Measurements from ENCODE around the gene MAGI2.

MAGI2 gene

DNA sequence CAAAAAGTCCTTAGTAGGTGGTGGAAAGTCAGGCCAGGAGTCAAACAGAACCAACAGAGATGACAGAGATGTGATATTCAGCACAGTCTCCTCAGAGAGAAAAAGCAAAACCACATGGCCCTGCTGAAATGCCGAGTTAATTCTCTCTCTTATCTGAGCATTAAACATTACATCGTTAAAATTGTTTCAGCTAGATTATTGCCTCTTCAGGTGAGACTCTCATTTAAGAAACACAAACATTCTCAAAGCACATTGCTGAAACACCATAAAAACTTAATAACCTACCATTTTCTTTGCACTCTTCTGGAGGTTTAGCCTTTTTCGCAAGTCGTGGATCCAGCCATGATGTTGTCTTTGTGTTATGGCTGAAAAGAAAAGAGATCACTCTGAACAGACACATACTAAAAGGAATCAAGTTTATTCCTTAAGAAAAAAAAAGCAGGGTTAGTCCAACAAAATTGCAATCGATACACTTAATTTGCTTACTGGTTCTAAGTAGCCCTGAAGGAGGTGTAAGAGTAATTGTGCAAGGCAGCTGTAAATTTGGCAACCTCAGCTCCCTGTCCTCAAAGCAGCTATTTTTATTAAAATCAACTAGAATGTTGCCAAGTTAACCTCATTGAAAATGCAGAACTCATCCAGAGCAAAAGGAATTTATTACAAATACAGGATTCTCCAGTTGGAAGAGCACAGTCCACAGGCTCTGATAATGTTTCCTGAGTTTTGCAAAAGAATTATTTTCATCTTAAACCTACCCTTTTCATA, 963.8 kb downstream of the MAGI2 start:
- Mint-ChIP-seq H3K27ac (ENCODE audit: low read depth) (no peak overlapping the region), H3K9me3 (peaks cover 10% of the 10 kb centered on the region), H3K27me3 (no peaks in the 10 kb centered on the region), H3K36me3 (ENCODE audit: insufficient read depth) (no peaks in the 10 kb centered on the region), H3K4me1 (no peaks in the 10 kb centered on the region), H3K4me3 (no peak overlapping the region)
- DNase-seq (ENCODE audit: low spot score in 2 of 2), result no peak
- ATAC-seq (replicated peaks; ENCODE audit: extremely low read depth, poor library complexity, severe bottlenecking), result no peak

DNA sequence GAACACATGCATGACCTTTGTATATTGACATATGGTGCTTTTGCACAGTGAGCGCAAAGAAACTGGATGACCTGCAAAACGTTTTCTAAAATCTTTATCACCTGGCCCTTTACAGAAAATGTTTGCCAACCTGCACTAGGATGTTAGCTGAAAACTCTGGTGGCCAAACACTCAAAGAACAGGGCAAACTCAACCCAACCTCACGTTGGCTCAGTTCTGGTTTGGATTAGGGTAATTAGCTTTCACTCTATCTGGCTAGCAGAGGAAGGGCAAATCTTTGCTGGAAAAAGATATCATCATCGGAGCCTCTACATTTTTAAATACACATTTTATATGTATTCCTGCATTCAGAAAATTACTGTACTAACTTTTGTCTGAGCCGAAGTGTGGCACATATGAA, 966.0 kb downstream of the MAGI2 start:
- H3K27ac Mint-ChIP-seq (ENCODE audit: low read depth), result no peak overlapping the region
- H3K36me3 Mint-ChIP-seq (ENCODE audit: insufficient read depth), result no peaks in the 10 kb centered on the region
- H3K4me1 Mint-ChIP-seq, result no peaks in the 10 kb centered on the region
- no peak overlapping the region for H3K4me3 Mint-ChIP-seq
- H3K9me3 Mint-ChIP-seq, result peaks cover 10% of the 10 kb centered on the region
- no peak for DNase-seq (ENCODE audit: low spot score in 2 of 2)
- no peaks in the 10 kb centered on the region for H3K27me3 Mint-ChIP-seq
- no peak for ATAC-seq (replicated peaks; ENCODE audit: extremely low read depth, poor library complexity, severe bottlenecking)

GRCh38 chr7:78479348-78479747, 974.1 kb downstream of the MAGI2 start:
- no peaks in the 10 kb centered on the region for H3K36me3 Mint-ChIP-seq (ENCODE audit: insufficient read depth)
- no peak overlapping the region for H3K4me3 Mint-ChIP-seq
- no peak overlapping the region for H3K27ac Mint-ChIP-seq (ENCODE audit: low read depth)
- no peaks in the 10 kb centered on the region for H3K27me3 Mint-ChIP-seq
- no peaks in the 10 kb centered on the region for H3K4me1 Mint-ChIP-seq
- DNase-seq (ENCODE audit: low spot score in 2 of 2) (no peak), ATAC-seq (replicated peaks; ENCODE audit: extremely low read depth, poor library complexity, severe bottlenecking) (no peak)
- H3K9me3 Mint-ChIP-seq, result peaks cover 13% of the 10 kb centered on the region

- ATAC-seq (replicated peaks; ENCODE audit: extremely low read depth, poor library complexity, severe bottlenecking) (no peak), DNase-seq (ENCODE audit: low spot score in 2 of 2) (no peak)
- Mint-ChIP-seq H3K9me3 (peaks cover 18% of the 10 kb centered on the region), H3K4me3 (no peak overlapping the region), H3K27me3 (no peaks in the 10 kb centered on the region), H3K4me1 (no peaks in the 10 kb centered on the region), H3K36me3 (ENCODE audit: insufficient read depth) (no peaks in the 10 kb centered on the region), H3K27ac (ENCODE audit: low read depth) (no peak overlapping the region)
Observed at GRCh38 chr7:78476851-78477405, 976.5 kb downstream of the MAGI2 start.

GRCh38 chr7:78473571-78474301, 979.7 kb downstream of the MAGI2 start:
- H3K27me3 Mint-ChIP-seq, result no peaks in the 10 kb centered on the region
- H3K4me1 Mint-ChIP-seq, result no peaks in the 10 kb centered on the region
- no peak overlapping the region for H3K27ac Mint-ChIP-seq (ENCODE audit: low read depth)
- H3K9me3 Mint-ChIP-seq, result peaks cover 9% of the 10 kb centered on the region
- H3K36me3 Mint-ChIP-seq (ENCODE audit: insufficient read depth), result no peaks in the 10 kb centered on the region
- DNase-seq (ENCODE audit: low spot score in 2 of 2), result no peak
- ATAC-seq (replicated peaks; ENCODE audit: extremely low read depth, poor library complexity, severe bottlenecking), result no peak
- H3K4me3 Mint-ChIP-seq, result no peak overlapping the region

DNA sequence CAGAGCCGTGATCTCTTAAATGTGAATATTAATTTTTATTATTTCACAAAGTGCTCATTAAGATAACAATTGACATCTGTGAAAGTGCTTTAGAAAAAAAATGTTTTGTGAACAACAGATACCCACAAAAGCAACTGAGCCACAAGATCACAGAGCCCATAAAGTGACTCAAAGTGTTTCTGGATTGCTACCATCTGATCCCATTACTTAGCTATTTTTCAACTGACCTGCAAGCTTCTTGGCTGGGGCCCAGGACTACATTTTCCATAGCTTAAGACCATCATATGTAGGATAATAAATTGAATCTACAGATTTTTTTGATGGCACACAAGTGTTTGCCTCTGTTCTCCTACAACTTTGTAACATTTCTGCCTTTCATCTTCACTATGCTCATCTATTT, 980.4 kb downstream of the MAGI2 start:
- DNase-seq (ENCODE audit: low spot score in 2 of 2), result no peak
- H3K9me3 Mint-ChIP-seq, result peaks cover 5% of the 10 kb centered on the region
- ATAC-seq (replicated peaks; ENCODE audit: extremely low read depth, poor library complexity, severe bottlenecking), result no peak
- H3K27me3 Mint-ChIP-seq, result no peaks in the 10 kb centered on the region
- no peak overlapping the region for H3K27ac Mint-ChIP-seq (ENCODE audit: low read depth)
- H3K36me3 Mint-ChIP-seq (ENCODE audit: insufficient read depth), result no peaks in the 10 kb centered on the region
- H3K4me1 Mint-ChIP-seq, result no peaks in the 10 kb centered on the region
- H3K4me3 Mint-ChIP-seq, result no peak overlapping the region

DNA sequence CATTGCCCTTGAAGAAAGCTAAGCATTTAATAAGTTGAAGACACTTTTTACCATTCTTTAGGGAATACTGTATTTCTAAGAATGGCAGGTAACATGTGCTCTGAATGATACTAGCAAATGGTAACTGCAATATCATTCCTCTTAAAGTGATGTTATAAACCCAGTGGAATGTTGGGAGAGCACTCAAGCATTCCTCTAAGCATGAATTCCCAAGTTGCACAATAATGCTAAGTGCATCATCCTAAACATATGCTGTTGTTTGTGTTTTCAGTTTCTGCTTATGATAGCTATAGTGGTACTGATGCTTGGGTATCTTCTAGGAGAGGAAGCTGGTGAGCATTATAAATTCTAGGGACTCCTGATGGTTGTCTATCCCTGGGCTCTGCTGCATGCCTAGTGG, 980.9 kb downstream of the MAGI2 start:
- no peak overlapping the region for H3K4me3 Mint-ChIP-seq
- H3K36me3 Mint-ChIP-seq (ENCODE audit: insufficient read depth), result no peaks in the 10 kb centered on the region
- no peak overlapping the region for H3K27ac Mint-ChIP-seq (ENCODE audit: low read depth)
- no peaks in the 10 kb centered on the region for H3K27me3 Mint-ChIP-seq
- H3K4me1 Mint-ChIP-seq, result no peaks in the 10 kb centered on the region
- DNase-seq (ENCODE audit: low spot score in 2 of 2), result no peak
- peaks cover 5% of the 10 kb centered on the region for H3K9me3 Mint-ChIP-seq
- no peak for ATAC-seq (replicated peaks; ENCODE audit: extremely low read depth, poor library complexity, severe bottlenecking)

DNA sequence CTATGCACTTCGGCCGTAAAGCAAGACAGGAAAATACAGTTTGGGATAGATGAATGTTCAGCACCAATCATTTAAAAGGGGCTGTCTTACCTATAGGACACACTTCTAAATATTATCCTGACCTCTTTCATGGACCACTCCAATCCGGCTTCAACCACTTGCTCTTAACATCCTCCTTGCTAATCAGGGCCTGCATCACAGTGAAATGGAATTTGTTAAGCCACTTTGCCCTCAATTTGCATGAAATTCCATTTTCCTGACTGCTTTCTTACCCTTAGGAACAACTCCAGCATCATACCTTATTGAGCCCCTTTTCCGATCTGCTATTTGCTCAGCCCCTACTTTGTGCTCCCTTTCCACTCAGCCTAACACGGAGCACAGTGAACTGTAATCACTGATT, 987.6 kb downstream of the MAGI2 start:
- H3K9me3 Mint-ChIP-seq, result peaks cover 3% of the 10 kb centered on the region
- no peaks in the 10 kb centered on the region for H3K36me3 Mint-ChIP-seq (ENCODE audit: insufficient read depth)
- DNase-seq (ENCODE audit: low spot score in 2 of 2) (no peak), ATAC-seq (replicated peaks; ENCODE audit: extremely low read depth, poor library complexity, severe bottlenecking) (no peak)
- H3K27ac Mint-ChIP-seq (ENCODE audit: low read depth), result no peak overlapping the region
- H3K4me3 Mint-ChIP-seq, result no peak overlapping the region
- H3K27me3 Mint-ChIP-seq, result no peaks in the 10 kb centered on the region
- H3K4me1 Mint-ChIP-seq, result no peaks in the 10 kb centered on the region

DNA sequence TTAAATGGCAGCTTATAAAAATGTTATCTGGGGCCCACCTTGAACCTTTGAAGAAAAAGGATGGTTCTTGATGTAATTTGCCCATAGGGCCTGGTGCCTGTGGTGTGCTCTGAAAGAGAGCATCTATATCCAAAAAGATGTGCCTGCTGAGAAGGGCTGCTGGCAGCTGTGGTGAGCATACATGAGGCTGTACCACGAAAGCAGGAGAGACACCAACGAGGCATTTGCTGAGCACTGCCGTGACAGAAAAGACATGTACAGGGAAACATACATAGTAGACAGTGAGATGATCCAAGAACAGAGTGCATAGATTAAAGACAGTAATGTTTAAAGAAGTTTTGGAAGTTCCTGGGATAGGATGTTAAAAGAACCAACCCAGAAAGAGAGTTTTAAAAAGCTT, 990.4 kb downstream of the MAGI2 start:
- Mint-ChIP-seq H3K4me3 (no peak overlapping the region), H3K27me3 (no peaks in the 10 kb centered on the region), H3K9me3 (peaks cover 6% of the 10 kb centered on the region), H3K4me1 (no peaks in the 10 kb centered on the region), H3K27ac (ENCODE audit: low read depth) (no peak overlapping the region), H3K36me3 (ENCODE audit: insufficient read depth) (no peaks in the 10 kb centered on the region)
- ATAC-seq (replicated peaks; ENCODE audit: extremely low read depth, poor library complexity, severe bottlenecking) (no peak), DNase-seq (ENCODE audit: low spot score in 2 of 2) (no peak)

DNA sequence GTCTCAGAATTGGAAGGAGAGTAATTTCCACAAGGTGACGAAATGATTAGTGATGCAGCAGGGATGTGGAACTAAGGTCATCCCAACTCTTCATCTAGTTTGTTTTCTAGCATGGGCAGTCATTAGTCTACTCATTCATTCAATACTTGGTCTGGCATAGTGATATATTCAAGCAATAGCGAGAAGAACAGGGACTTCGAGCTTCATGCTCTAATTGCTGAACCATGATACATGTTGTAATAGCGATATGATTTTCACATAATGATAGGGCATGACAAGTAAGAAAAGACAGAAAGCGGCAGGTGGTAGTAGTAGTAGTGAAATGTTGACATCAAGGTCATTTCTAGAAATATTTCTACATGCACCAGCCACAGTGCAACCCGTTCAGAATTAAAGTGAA, 1002.8 kb downstream of the MAGI2 start:
- H3K4me3 Mint-ChIP-seq, result no peak overlapping the region
- H3K36me3 Mint-ChIP-seq (ENCODE audit: insufficient read depth), result no peaks in the 10 kb centered on the region
- H3K9me3 Mint-ChIP-seq, result peaks cover 13% of the 10 kb centered on the region
- no peaks in the 10 kb centered on the region for H3K4me1 Mint-ChIP-seq
- ATAC-seq (replicated peaks; ENCODE audit: extremely low read depth, poor library complexity, severe bottlenecking) (no peak), DNase-seq (ENCODE audit: low spot score in 2 of 2) (no peak)
- H3K27ac Mint-ChIP-seq (ENCODE audit: low read depth), result no peak overlapping the region
- H3K27me3 Mint-ChIP-seq, result no peaks in the 10 kb centered on the region

DNA sequence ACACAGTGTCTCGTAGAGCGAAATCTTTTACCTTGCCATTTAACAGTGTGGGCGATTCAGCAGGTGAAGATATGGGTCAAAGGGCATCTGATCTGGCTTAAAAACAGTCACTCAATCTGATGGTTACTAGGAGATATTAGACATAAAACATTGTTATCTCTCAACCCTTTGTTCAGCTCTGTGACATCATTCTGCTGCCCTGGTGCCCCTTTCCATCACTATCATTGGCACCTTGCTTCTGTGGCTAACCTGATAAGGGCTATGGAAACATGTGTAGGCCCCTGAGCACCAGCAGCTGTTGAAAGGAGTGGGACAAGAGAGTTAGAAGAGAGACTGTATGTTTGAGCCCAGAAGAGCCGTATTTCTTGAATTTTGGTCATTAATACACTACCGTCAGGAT, 1004.6 kb downstream of the MAGI2 start:
- no peaks in the 10 kb centered on the region for H3K27me3 Mint-ChIP-seq
- H3K36me3 Mint-ChIP-seq (ENCODE audit: insufficient read depth), result no peaks in the 10 kb centered on the region
- H3K4me1 Mint-ChIP-seq, result no peaks in the 10 kb centered on the region

DNA sequence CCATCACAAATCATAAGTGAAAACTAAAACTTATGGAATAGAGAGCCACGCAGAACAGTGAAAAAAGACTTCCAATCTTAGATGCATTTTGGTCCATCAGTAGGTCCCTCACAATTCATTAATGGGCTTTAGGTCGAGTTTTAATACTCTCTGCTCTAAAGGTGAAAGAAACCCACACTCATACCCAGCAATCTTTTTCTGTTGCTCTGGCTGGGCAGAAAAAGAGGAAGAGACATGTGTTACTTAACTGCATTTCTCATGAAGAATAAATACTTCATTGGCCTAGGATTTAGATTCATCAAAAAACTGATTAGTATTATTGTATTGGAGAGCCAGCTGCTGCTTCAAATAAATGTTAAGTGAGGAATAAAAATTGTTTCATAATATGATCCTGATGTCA, 1009.2 kb downstream of the MAGI2 start:
- Mint-ChIP-seq H3K4me3 (no peak overlapping the region), H3K4me1 (no peaks in the 10 kb centered on the region), H3K27me3 (no peaks in the 10 kb centered on the region), H3K9me3 (peaks cover 14% of the 10 kb centered on the region), H3K27ac (ENCODE audit: low read depth) (no peak overlapping the region), H3K36me3 (ENCODE audit: insufficient read depth) (no peaks in the 10 kb centered on the region)
- no peak for ATAC-seq (replicated peaks; ENCODE audit: extremely low read depth, poor library complexity, severe bottlenecking)
- DNase-seq (ENCODE audit: low spot score in 2 of 2), result no peak

More for the DNA sequence above, 1004.6 kb downstream of the MAGI2 start:
- DNase-seq (ENCODE audit: low spot score in 2 of 2) (no peak), ATAC-seq (replicated peaks; ENCODE audit: extremely low read depth, poor library complexity, severe bottlenecking) (no peak)
- Mint-ChIP-seq H3K9me3 (peaks cover 8% of the 10 kb centered on the region), H3K4me3 (no peak overlapping the region), H3K27ac (ENCODE audit: low read depth) (no peak overlapping the region)

DNA sequence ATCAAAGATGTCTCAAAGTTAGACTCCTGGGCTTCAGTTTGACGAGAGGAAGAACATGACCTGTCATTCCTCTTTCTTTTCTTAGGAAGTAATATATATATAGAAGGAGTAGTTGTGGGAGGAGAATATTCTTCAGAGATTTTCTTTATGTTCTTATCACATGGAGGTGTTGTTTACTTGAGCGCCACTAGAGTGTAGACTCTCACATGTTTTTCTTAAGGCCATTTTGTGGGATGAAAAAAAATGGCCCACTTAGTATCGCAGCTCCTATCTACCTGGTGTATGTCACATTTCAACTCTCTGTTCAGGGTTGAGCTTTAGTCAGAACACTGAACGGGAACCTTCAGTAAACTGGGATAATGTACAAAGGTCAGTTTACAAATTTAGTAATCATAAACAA, 1009.7 kb downstream of the MAGI2 start:
- H3K27me3 Mint-ChIP-seq, result no peaks in the 10 kb centered on the region
- no peaks in the 10 kb centered on the region for H3K36me3 Mint-ChIP-seq (ENCODE audit: insufficient read depth)
- ATAC-seq (replicated peaks; ENCODE audit: extremely low read depth, poor library complexity, severe bottlenecking), result no peak
- no peak overlapping the region for H3K4me3 Mint-ChIP-seq
- peaks cover 12% of the 10 kb centered on the region for H3K9me3 Mint-ChIP-seq
- H3K4me1 Mint-ChIP-seq, result no peaks in the 10 kb centered on the region
- no peak for DNase-seq (ENCODE audit: low spot score in 2 of 2)
- no peak overlapping the region for H3K27ac Mint-ChIP-seq (ENCODE audit: low read depth)

Measured in central memory CD8-positive, alpha-beta T cell (primary cell).